ENCODE data around the gene TPI1. TPM values are rescaled to one million over a fixed set of nuclear protein-coding genes. Genes with fewer than 3 reads are reported as not detected.
A peak's percentile ranks its signal among the peaks of the same experiment; 100 is the strongest.

Gene TPI1
- total RNA-seq, 2 donors from 2014 or later: 694 to 1,875 TPM

- Mint-ChIP-seq H3K27ac (peak within 1 kb of the TSS; percentile 73 to 98), H3K36me3 (peaks cover 7 to 29% of the 10 kb centered on the region in 2 donors), H3K9me3 (no peaks in the 10 kb centered on the region)
- DNase-seq (ENCODE audit: low spot score in 2 of 2) (peak; percentile 80 to 85), ATAC-seq (peak; percentile 90 to 94)
Observed at GRCh38 chr12:6914246-6914946, 47.1 kb downstream of the TPI1 start, which contains the start of gene ENO2. Gene ENO2 (plus strand): TSS chr12:6914580. CDS start chr12:6915833, 1,253 bp downstream.

- no peak for DNase-seq (ENCODE audit: low spot score in 2 of 2)
- H3K27ac Mint-ChIP-seq: peak overlapping the region; percentile 73 to 98
- H3K36me3 Mint-ChIP-seq: peaks cover 15 to 36% of the 10 kb centered on the region in 2 donors
- H3K9me3 Mint-ChIP-seq: no peaks in the 10 kb centered on the region
- peak in 1 of 2 donors; percentile 9 for ATAC-seq
Observed at GRCh38 chr12:6914947-6915788, 47.8 kb downstream of the TPI1 start.

- DNase-seq (ENCODE audit: low spot score in 2 of 2) (no peak), ATAC-seq (no peak)
- H3K27ac Mint-ChIP-seq: peak overlapping the region in 1 of 2 donors; percentile 98
- peaks cover 15 to 38% of the 10 kb centered on the region in 2 donors for H3K36me3 Mint-ChIP-seq
- H3K9me3 Mint-ChIP-seq: no peaks in the 10 kb centered on the region
Observed at GRCh38 chr12:6915789-6916285, 48.5 kb downstream of the TPI1 start.

- ATAC-seq (no peak), DNase-seq (ENCODE audit: low spot score in 2 of 2) (no peak)
- Mint-ChIP-seq H3K36me3 (peaks cover 15 to 39% of the 10 kb centered on the region in 2 donors), H3K9me3 (no peaks in the 10 kb centered on the region), H3K27ac (peak overlapping the region in 1 of 2 donors; percentile 78)
Observed at GRCh38 chr12:6916426-6917200, 49.3 kb downstream of the TPI1 start.

GRCh38 chr12:6917491-6918231, 50.3 kb downstream of the TPI1 start:
- Mint-ChIP-seq H3K27ac (no peak overlapping the region), H3K36me3 (peaks cover 15 to 45% of the 10 kb centered on the region in 2 donors), H3K9me3 (no peaks in the 10 kb centered on the region)
- DNase-seq (ENCODE audit: low spot score in 2 of 2): no peak
- ATAC-seq: no peak

GRCh38 chr12:6919588-6919987, 52.3 kb downstream of the TPI1 start:
- DNase-seq (ENCODE audit: low spot score in 2 of 2) (no peak), ATAC-seq (no peak)
- Mint-ChIP-seq H3K36me3 (peaks cover 15 to 45% of the 10 kb centered on the region in 2 donors), H3K9me3 (no peaks in the 10 kb centered on the region), H3K27ac (peak overlapping the region in 1 of 2 donors; percentile 36)

Other genes with a start within 250 kb of the TPI1 start
- 1 to 10 TPM; 2.8 to 5.1 TPM for gene LPAR5, start 231.6 kb upstream of the TPI1 start, total RNA-seq
- 1 to 10 TPM; 2.1 to 2.8 TPM for gene ACRBP, start 220.1 kb upstream of the TPI1 start, total RNA-seq
- 10 to 100 TPM; 18.1 to 24.3 TPM for gene ING4, start 204.4 kb upstream of the TPI1 start, total RNA-seq
- gene ZNF384, start 178.2 kb upstream of the TPI1 start, total RNA-seq: 10 to 100 TPM; 77.1 to 92.6 TPM
- gene PIANP, start 166.7 kb upstream of the TPI1 start, total RNA-seq: 1 to 10 TPM in 1 of 2 donors, not detected in 1; 1.3 TPM
- gene COPS7A, start 143.5 kb upstream of the TPI1 start, total RNA-seq: 10 to 100 TPM; 34.2 to 42.9 TPM
- 100 to 1,000 TPM; 149 to 275 TPM for gene MLF2, start 114.4 kb upstream of the TPI1 start, total RNA-seq
- 100 to 1,000 TPM in 1 of 2 donors, 10 to 100 TPM in 1; 76.0 to 163 TPM for gene PTMS, start 101.2 kb upstream of the TPI1 start, total RNA-seq
- 100 to 1,000 TPM in 1 of 2 donors, 10 to 100 TPM in 1; 71.3 to 117 TPM for gene LAG3, start 95.0 kb upstream of the TPI1 start, total RNA-seq
- gene CD4, start 78.0 kb upstream of the TPI1 start, total RNA-seq: 100 to 1,000 TPM; 165 to 244 TPM
- gene GPR162, start 45.7 kb upstream of the TPI1 start, total RNA-seq: under 1 TPM; 0.46 to 0.60 TPM
- 1 to 10 TPM in 1 of 2 donors, under 1 TPM in 1; 0.82 to 3.0 TPM for gene P3H3, start 39.1 kb upstream of the TPI1 start, total RNA-seq
- gene GNB3, start 26.6 kb upstream of the TPI1 start, total RNA-seq: 1 to 10 TPM in 1 of 2 donors, under 1 TPM in 1; 0.25 to 1.8 TPM
- 100 to 1,000 TPM; 110 to 147 TPM for gene CDCA3, start 16.2 kb upstream of the TPI1 start, total RNA-seq
- gene USP5, start 15.4 kb upstream of the TPI1 start, total RNA-seq: 100 to 1,000 TPM; 132 to 166 TPM
- 10 to 100 TPM in 1 of 2 donors, 1 to 10 TPM in 1; 1.4 to 11.7 TPM for gene SPSB2, start 5.8 kb downstream of the TPI1 start, total RNA-seq
- 10 to 100 TPM in 1 of 2 donors, 1 to 10 TPM in 1; 4.0 to 10.7 TPM for gene LRRC23, start 37.3 kb downstream of the TPI1 start, total RNA-seq
- 100 to 1,000 TPM; 264 to 314 TPM for gene ENO2, start 47.0 kb downstream of the TPI1 start, total RNA-seq
- gene ATN1, start 60.4 kb downstream of the TPI1 start, total RNA-seq: 10 to 100 TPM; 29.9 to 73.5 TPM
- not detected for gene RNU7-1, start 76.3 kb downstream of the TPI1 start, total RNA-seq
- 100 to 1,000 TPM; 229 to 609 TPM for gene C12orf57, start 76.5 kb downstream of the TPI1 start, total RNA-seq
- 100 to 1,000 TPM; 320 to 609 TPM for gene PTPN6, start 83.8 kb downstream of the TPI1 start, total RNA-seq
- 100 to 1,000 TPM; 387 to 423 TPM for gene PHB2, start 103.1 kb downstream of the TPI1 start, total RNA-seq
- gene EMG1, start 103.4 kb downstream of the TPI1 start, total RNA-seq: 10 to 100 TPM; 69.0 to 76.3 TPM
- 10 to 100 TPM; 22.0 to 31.9 TPM for gene LPCAT3, start 150.9 kb downstream of the TPI1 start, total RNA-seq
- 10 to 100 TPM in 1 of 2 donors, 1 to 10 TPM in 1; 4.8 to 21.9 TPM for gene C1S, start 193.2 kb downstream of the TPI1 start, total RNA-seq
- 1 to 10 TPM; 3.9 to 5.6 TPM for gene C1R, start 224.9 kb downstream of the TPI1 start, total RNA-seq
- gene C1RL, start 241.7 kb downstream of the TPI1 start, total RNA-seq: 10 to 100 TPM; 18.6 to 21.8 TPM

All from activated naive CD4-positive, alpha-beta T cell treated with anti-CD3 and anti-CD28 coated beads, Interleukin-2, amount 50 U/mL, for 72 hours (primary cell).